UCSD-AML1 (cell line): ENCODE measurements around the gene SLC19A3.
"Not testable (repeated sequence)": the region's sequence is repeated elsewhere in the genome, so short reads cannot be mapped to it uniquely, and the experiment has no call there.

Experiments used
- DNase-seq: peaks from one replicate; lab custom pipeline; 2025; ENCODE audit not compliant: unreplicated experiment; lab: John Stamatoyannopoulos, UW

SLC19A3 gene

DNA sequence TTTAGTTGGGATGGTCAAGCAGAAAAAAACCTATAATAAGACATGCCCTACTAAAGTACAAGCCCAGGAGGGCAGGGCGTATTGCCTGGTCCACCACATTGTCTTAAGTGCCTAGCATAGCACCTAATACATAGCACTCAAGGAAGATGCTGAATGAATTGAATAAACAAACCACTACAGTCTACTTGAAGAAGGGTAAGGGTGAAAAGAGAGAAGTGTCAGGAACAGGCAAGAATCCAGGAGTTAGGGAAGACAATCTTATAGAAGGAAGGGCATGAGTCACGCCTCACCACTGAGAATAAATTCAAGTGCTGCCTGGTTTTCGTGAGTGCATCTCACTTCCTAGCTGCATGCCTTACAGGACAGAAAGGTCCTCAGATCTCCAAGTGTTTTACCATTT, 13.9 kb downstream of the SLC19A3 start:
- DNase-seq, result no peak

DNA sequence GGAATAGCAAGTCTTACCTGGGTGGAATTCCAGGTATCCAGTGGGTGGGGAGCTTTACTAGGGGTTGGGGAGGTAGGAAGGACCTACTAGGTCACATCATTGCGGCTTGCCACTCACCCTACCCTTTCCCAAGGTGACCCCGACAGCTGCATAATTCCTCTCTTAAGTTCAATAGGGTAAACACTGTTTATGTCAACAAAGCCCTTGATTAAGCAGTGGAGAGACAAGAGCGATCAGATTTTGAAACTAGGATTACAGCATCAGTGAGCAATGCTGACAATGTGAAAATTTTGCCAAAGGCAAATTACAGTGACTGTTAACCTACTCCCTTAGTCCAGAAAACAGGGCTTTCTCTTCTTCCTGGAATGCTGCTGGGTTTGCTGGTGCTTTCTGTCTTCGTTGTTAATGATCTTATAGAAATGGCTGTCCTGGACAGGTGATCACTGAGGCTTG, 14.5 kb downstream of the SLC19A3 start:
- no peak for DNase-seq

DNA sequence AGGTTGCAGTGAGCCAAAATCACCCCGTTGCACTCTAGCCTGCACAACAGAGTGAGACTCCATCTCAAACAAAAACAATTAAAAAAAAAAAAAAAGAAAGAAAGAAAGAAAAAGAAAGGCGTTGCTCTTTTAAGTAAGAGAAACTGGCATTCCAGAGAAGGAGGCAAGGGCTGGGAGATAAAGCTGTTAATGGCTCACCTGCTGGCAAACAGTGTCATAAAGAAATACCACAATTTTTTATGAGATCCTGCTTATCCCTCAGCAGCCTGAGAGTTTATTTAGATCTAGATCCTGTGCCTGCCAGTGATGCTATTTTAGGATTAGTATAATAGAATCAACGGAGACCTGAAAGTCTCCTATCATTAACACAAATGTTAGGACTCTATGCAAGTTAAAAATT, 16.3 kb downstream of the SLC19A3 start:
- no peak for DNase-seq

DNA sequence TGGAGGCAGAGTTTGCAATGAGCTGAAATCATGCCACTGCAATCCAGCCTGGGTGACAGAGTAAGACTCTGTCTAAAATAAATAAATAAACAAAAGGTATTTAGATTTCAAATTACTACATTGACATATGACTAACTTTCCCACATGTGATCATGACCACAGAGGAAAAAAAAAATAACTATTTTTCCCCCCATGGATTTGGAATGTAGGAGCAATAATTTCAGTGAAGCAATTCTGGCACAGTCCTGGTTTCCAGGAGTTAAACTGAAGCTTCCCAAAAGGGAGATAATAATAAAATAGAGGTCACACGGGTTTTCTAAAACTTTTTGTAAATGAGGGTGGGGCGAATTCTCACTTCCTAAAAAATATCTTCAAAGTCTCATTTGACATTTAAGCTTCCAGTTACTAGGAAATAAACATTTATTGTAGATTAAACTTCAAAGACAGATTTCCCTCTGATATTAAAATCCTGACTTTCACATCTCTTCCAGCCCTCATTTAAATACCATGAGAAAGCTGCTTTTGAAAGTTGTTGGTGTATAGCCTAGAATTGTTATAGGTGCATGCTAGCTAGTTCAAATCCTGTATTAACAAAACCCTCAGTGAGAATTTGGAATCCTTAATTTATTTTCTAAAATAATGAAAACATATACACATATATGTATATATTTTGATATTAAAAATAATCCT, 20.7 kb downstream of the SLC19A3 start:
- no peak for DNase-seq

DNA sequence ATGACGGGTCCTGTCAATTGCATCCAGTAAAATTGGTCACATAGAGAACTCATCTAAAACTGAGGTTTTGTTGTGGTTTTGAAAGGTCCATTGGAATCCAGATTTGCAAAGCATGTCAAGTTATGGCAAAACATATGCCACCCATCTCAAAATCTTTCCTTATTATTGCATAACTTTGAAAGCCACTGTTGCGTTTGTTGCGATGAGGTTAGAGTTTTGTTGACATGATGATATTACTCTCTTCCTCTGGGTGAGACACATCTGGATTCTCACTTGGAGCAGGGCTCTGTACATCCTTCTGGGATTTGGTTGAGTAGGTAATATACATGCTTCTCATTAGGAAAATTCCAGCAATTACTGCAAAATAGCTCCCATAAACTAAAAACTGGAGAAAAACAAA, 30.6 kb downstream of the SLC19A3 start:
- no peak for DNase-seq

DNA sequence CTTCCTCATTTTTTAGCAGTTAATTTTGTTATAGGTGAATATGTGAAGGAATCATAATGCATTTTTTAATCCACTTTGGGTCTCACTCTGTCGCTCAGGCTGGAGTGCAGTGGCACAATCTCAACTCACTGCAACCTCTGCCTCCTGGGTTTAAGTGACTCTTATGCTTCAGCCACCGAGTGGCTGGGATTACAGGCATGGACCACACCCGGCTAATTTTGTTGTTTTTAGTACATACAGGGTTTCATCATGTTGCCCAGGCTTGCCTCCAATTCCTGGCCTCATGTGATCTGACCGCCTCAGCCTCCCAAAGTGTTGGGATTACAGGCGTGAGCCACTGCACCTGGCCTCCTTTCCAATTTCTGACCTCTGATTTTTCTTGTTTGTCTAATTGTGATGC, 33.6 kb downstream of the SLC19A3 start:
- no peak for DNase-seq

DNA sequence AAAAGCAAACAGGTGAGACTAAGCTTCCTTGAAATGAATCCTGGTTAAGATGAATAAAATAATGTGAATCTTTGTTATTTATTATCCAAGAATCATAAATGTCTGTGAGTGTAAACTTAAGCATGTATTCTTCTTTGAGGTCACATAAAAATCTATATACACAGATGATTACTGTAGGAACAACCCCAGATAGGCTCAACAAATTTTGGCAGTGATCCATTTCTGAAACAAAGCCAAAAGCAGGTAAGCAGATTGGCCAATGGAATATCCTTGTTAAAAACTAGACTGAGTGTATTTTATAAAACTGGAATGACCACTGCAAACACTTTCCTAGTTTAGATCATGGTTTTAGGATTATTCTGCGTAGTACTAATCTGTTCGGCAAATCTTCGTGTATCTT, 39.9 kb downstream of the SLC19A3 start:
- DNase-seq, result no peak

DNA sequence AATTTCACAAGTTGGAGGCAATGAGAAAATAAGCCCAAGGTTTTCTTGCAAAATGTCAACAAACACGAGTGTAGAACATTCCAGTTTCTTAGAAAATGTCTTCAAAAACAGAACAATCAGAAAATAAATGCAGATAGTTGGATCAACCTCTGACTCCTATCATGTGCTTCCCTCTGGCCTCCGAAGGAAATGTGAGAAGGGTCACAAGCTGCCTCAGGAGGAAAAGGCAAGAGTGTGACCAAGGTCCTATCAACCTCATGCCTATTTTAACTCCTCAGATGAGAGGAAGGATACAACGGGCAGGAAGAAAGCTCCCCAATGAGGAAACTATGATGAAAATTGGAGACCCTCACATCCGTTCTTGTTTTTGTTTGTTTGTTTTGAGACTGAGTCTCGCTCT, 43.3 kb downstream of the SLC19A3 start:
- no peak for DNase-seq

DNA sequence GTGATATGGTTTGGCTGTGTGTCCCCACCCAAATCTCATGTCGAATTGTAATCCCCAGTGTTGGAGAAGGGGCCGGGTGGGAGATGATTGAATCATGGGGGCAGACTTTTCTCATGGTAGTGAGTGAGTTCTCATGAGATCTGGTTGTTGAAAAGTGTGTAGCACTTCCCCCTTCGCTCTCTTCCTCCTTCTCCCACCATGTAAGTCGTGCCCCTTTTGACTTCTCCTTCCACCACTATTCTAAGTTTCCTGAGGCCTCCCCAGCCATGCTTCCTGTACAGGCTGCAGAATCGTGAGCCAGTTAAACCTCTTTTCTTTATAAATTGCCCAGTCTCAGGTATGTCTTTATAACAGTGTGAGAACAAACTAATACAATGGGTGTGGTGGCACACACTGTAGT, 44.2 kb downstream of the SLC19A3 start:
- not testable (repeated sequence) for DNase-seq

DNA sequence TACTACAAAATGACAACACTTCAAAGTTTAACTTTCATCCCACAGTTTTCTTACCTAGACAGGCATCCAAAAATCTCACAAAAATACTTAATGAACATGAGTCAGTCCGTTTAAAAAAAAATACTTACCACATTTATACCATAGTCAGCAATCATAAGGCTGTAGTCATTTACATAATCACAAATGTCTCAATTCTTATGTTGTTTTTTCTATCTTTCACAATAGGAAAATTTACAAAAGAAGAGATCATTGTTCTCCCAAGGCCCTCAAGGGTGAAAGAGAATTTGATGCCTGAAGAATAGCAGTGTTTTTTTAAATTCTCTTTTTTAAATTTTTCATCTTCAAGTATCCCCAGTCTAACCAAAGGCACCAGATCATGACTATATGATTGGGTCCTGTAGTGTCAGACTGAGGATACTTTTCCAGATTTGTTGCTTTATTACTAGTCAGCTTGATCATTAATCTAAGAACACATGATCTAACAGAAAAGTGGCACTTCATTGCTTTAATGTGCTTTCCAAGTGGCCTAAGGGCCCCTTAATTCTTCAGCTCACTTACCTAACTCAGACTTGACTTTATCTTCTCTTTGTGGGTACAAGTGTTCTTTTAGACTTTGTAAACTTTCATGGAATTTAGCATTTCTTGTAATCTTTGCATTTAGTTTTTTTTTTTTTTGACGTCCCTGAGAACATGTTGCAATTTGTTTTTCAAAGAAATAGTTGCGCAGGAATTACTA, 46.5 kb downstream of the SLC19A3 start:
- DNase-seq, result no peak

DNA sequence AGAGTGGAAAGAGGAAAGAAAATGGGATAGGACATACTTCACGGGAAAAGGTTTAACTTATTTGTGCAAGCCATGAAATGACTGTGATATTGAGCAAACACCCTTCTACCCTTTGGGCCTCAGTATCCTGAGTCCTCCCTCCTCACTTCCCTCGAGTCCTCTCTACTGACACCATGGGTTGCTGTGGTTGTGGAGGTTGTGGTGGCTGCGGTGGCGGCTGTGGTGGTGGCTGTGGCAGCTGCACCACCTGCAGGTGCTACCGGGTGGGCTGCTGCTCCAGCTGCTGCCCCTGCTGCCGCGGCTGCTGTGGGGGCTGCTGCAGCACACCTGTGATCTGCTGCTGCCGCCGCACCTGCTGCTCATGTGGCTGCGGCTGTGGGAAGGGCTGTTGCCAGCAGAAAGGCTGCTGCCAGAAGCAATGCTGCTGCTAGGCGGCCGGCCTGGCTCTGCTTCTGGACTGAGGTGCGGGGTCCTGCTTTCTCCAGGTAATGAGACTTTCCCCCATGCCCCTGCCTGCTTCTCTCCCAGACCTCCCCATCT, 51.1 kb downstream of the SLC19A3 start, which contains the start of gene SCYGR5:
SCYGR5 (plus strand) TSS at position 174 of the 540 bp plus-strand sequence; CDS start at position 174, 0 bp downstream.
- not testable (repeated sequence) for DNase-seq

DNA sequence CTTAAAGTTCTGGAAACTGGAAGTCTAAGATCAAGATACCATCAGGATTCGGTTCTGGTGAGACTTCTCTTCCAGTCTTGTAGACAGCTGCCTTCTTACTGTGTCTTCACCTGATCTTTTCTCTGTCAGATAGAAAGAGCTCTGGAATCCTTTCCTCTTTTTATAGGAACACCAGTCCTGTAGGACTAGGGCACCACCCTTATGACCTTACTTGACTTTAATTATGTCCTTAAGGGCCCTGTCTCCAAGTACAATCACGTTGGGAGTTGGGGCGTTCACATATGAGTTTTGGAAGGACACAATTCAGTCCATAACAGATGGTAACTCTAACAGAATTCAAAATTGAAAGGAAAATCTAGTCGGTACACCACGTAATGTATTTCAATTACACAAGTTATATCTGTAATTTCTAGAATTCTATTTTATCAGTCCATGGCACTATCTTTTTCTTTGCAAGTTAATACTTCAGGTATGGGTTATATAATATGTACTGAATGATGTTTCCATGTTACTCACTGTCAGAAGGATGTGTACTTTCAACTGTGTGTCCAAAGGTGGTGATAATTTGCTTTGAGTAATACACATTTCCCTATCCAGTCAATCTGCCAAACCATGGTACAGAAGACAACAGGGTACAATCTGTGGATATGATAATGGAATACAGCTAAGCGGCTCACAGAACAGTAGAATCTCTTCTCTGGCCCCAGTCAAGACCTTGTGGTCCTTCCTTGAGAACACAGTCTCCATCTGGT, 52.5 kb downstream of the SLC19A3 start:
- no peak for DNase-seq

DNA sequence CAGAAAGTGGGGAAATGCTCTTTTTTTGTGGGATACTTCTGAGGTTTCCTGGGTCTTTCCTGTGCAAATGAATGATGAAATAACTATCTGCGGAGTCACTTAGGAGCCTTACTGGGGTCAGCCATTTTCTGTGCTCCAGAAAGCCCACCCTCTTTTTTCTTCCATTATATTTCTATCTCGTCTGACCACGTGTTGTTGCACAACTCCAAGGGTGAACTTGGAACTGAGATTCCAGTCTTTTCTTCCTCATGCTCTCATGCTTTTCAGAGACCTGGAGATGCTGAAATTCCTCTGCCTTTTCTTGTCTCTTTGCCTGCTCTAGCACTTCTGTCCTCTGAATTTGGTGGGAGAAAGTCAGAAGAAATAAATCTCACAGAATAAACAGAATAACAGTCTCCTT, 56.0 kb downstream of the SLC19A3 start:
- DNase-seq, result no peak

DNA sequence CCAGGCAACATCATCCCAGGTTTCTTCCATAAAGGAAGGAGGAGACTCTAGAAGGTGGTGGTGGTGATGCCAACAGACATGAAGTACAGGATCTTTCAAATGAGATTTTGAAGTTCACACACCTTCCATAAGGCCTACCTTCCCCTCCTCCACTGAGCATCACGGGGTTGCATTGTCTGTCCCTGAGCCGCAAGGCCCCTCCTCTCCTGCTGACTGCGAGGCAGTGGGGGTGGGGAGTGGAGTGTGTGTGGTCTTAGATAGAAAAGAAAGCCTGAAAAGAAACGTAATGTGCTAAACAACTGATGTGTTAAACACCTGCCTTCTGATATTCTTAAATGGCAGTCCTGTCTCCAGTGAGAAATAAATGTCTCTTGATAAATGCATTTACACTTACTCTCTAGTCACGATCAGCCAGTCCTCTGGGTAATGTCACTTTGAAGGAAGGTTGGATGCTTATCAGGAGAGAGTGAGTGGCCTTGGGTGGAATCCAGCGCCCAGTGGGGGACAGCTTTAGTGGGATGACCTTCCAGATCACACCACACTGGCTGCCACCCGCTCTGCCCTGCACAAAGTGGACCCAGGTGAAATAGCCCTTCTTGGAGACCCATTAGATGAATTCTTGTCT, 56.7 kb downstream of the SLC19A3 start:
- DNase-seq, result no peak

DNA sequence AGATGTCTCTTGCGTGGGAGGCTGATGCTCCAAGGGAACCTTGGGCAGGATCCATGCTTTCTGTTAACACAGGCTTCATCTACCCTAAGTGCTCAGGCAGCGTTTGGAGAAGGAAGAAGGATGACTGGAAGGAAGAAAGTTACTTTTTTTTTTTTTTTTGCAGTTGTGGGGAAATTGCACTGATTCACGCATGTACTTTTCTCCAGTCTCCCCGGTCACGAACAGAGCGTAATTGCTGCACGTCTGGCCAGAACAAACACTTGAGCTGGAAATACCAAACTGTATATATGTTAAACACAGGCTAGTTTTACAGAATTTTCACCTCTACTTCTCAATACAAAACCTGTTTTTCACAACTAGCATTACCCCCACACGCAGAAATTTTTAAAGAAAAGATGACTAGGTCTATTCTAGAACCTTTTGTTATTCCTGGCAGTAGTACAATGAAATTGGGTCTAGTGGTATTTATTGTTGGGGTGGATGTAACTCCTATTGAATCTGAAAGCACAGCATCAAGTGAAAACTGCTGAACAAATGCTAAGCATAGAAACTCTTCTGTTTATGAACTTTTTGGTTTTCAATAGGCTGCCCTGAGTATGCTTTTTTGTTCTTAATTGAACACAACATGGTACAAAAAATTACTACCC, 60.5 kb downstream of the SLC19A3 start:
- no peak for DNase-seq

DNA sequence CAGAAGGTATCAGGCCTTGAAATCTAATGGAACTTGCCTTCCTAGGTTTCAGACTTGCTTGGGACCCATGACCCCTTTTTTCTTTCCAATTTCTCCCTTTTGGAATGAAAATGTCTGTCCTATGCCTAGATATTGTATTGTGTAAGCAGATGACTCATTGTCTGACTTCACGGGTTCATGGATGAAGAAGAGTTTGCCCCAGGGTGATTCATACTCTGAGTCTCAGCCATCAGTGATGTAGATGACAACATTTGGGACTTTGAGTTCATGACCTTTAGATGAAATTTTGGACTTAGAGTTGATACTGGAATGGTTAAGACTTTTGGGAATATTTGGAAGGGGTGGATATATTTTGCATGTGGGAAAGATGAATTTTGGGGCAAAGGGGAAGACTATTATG, 62.4 kb downstream of the SLC19A3 start:
- no peak for DNase-seq

DNA sequence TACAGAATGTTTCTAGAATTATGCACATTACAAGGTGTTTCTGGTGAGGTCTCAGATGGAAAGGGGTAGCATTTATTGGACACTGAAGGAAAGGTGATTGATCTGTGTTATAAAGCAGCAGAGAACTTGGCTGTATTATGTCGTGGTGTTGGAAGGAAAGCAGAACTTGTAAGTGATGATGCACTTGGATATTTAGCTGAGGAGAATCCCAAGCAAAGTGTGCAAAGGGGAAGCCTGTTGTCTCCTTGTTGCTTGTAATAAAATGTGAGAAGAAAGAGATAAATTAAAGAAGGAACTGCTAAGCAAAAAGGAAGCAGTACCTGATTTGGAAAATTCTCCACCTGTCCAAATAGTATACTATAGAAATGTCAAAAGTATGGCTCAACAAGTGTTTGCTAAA, 63.4 kb downstream of the SLC19A3 start:
- no peak for DNase-seq

DNA sequence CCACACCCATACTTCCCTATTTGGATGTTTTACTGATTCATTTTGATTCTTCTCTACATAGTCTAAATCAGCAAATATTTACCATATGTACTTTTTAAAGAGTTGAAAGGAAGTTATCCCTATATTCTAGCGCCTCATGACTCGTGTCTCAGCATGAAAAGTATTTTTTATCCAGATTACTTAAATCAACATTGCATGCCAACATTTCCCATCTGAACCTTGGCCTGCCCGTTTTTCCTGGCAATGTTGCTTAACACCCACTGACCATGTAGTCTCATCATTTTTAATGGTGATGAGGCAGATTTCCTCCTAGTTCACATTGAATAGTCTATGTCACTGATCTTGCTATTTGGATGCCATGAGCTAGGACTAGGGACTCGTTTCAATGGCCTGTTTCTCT, 64.4 kb downstream of the SLC19A3 start:
- no peak for DNase-seq

DNA sequence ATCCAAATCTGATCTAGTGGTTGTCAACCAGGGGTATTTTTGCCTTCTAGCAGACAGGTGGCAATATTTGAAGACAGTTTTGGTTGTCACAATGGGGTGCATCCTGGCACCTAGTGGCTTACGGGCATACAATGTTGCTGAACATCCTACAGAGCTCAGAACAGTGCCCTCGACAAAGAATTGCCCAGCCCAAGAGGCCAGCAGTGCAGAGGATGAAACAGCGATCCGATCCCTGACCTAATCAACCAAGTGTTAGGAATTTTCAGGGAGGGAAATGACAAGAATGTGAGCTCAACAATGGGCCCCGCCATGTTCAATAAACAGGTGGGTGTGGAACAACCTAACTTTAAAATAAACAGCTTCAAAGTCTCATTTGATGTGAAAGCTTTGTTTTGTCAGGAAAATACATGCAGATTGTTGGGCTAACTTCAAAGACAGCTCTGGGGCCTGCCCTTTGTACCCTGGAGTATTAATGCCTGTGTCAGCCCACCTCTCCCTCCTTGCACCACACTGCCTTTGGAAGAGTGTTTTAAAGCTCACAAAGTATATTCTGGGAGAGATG, 73.8 kb downstream of the SLC19A3 start:
- no peak for DNase-seq

DNA sequence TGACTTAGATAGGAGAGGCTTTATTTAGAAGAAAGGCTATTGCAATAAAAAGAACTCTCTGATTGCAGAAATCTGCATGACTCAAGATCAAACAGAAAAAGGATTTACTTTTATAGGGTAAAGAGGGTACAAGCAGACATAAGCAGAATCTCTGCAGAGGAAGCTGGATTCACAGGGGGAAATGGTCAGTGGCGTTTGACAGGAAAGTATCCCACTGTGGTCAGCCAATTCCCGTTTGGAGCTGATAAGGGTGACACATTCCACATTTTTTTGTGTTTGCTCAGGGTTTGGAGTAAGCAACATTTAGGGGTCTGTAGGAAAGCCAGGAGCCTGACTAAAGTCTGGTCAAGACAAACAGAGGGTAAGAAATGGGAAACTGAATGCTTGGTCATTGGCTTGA, 75.2 kb downstream of the SLC19A3 start:
- no peak for DNase-seq
